Suprapubic skin (tissue), 4 donors: ENCODE results near the gene ALDH3A2.

Experiments used
- POLR2A ChIP-seq, 2 donors: fragments of 450-650 bp; IDR thresholded peaks; one replicate each; pipeline ENCODE4 v1.6.1; 2017; ENCODE audit warnings: antibody characterized with exemption in 2 of 2, mild to moderate bottlenecking in 2 of 2, moderate library complexity in 2 of 2
- POLR2AphosphoS5 ChIP-seq, 3 donors: sonication (generic); formaldehyde crosslinking; IDR thresholded peaks; one replicate each; pipeline ENCODE4 v1.6.1; 2017; ENCODE audit warnings: antibody characterized with exemption in 3 of 3
- TF ChIP-seq, protein P1 (sequence below), 2 donors: fragments of 200-600 bp in 1 of 2; fragments of 450-650 bp in 1 of 2; sonication (generic) in 1 of 2; IDR thresholded peaks; one replicate each; pipeline ENCODE4 v1.5.1; 2016 to 2019; ENCODE audit warnings: antibody characterized with exemption in 2 of 2, mild to moderate bottlenecking in 1 of 2, moderate library complexity in 1 of 2

DNA sequence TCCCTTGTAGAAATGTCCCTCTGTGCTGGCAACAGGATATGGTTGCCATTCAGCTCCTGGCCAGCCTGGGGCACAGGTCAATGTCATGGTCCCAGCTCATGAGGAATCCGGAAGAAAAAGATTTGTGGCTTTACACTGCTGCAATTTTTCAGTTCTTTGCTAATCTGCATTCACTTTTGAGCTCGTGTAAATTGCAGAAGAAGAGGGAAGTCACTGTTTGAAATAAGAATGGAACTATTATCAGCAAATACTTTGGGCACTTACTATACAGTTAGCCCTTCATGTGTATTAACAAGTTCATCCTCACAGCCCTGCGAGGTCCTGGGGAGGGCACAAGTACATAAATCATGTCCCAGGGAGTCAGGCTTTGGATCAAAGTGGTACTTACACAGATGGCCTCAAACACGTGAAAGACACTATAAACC is 53.7 kb downstream of the ALDH3A2 start:
- TF ChIP-seq POLR2AphosphoS5 (IDR thresholded peaks at IDR 0.05) (no peak), POLR2A (IDR thresholded peaks at IDR 0.05) (no peak)
- TF ChIP-seq, protein P1, sequence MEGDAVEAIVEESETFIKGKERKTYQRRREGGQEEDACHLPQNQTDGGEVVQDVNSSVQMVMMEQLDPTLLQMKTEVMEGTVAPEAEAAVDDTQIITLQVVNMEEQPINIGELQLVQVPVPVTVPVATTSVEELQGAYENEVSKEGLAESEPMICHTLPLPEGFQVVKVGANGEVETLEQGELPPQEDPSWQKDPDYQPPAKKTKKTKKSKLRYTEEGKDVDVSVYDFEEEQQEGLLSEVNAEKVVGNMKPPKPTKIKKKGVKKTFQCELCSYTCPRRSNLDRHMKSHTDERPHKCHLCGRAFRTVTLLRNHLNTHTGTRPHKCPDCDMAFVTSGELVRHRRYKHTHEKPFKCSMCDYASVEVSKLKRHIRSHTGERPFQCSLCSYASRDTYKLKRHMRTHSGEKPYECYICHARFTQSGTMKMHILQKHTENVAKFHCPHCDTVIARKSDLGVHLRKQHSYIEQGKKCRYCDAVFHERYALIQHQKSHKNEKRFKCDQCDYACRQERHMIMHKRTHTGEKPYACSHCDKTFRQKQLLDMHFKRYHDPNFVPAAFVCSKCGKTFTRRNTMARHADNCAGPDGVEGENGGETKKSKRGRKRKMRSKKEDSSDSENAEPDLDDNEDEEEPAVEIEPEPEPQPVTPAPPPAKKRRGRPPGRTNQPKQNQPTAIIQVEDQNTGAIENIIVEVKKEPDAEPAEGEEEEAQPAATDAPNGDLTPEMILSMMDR (IDR thresholded peaks at IDR 0.05) = no peak
